ENCODE results near the gene RHBDF2. TPM values are rescaled to one million over a fixed set of nuclear protein-coding genes. Genes with fewer than 3 reads are reported as not detected.

Gene RHBDF2
- total and polyA plus RNA-seq, 8 donors, result 4.6 to 175 (median 21.0) TPM

DNA sequence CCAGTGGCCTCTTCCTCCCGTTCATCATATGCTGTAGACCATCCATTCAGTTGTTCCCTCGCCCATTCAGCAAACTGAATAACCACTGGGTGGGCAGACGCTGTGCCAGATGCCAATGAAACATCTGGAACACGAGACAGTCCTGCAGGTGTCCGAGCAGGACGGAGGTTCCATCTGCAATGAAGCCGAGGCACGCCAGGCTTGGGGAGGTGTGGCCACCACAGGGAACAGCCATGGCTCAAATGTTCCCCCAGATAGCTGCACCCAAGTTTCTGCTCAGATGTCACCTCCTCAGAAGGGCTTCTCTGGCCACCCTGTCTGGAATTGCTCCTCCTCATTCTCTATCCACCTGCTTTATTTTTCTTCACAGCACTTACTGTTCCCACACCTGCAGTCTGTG lies 78.8 kb downstream of the RHBDF2 start:
- Histone ChIP-seq H3K4me1 (peaks cover 2 to 43% (median 29%) of the 10 kb centered on the region in 4 donors), H3K36me3 (peaks cover 0 to 4% (median 0%) of the 10 kb centered on the region in 4 donors), H3K27me3 (no peaks in the 10 kb centered on the region), H3K9me3 (no peaks in the 10 kb centered on the region), H3K27ac (no peak overlapping the region), H3K4me3 (no peak overlapping the region)
- TF ChIP-seq EP300 (IDR thresholded peaks at IDR 0.05), result no peak
- no peak for TF ChIP-seq POLR2A (IDR thresholded peaks at IDR 0.05)
- no peak for TF ChIP-seq POLR2AphosphoS5 (IDR thresholded peaks at IDR 0.05)
- WGBS, 5 donors, result 95 to 99% (median 95%) methylated on average over 8 of the region's 8 CpGs
- no peak for DNase-seq
- intact Hi-C loops (cut with DNase I; ENCODE audit: low total_unique reads), result no loop called here

- Histone ChIP-seq H3K27me3 (no peaks in the 10 kb centered on the region), H3K9me3 (no peaks in the 10 kb centered on the region), H3K4me3 (no peak overlapping the region), H3K36me3 (peaks cover 0 to 4% (median 2%) of the 10 kb centered on the region in 4 donors), H3K27ac (peak overlapping the region in 1 of 5 donors; percentile 22), H3K4me1 (peaks cover 0 to 43% (median 30%) of the 10 kb centered on the region in 4 donors)
- no peak for TF ChIP-seq EP300 (IDR thresholded peaks at IDR 0.05)
- TF ChIP-seq POLR2A (IDR thresholded peaks at IDR 0.05), result no peak
- TF ChIP-seq, protein P1, sequence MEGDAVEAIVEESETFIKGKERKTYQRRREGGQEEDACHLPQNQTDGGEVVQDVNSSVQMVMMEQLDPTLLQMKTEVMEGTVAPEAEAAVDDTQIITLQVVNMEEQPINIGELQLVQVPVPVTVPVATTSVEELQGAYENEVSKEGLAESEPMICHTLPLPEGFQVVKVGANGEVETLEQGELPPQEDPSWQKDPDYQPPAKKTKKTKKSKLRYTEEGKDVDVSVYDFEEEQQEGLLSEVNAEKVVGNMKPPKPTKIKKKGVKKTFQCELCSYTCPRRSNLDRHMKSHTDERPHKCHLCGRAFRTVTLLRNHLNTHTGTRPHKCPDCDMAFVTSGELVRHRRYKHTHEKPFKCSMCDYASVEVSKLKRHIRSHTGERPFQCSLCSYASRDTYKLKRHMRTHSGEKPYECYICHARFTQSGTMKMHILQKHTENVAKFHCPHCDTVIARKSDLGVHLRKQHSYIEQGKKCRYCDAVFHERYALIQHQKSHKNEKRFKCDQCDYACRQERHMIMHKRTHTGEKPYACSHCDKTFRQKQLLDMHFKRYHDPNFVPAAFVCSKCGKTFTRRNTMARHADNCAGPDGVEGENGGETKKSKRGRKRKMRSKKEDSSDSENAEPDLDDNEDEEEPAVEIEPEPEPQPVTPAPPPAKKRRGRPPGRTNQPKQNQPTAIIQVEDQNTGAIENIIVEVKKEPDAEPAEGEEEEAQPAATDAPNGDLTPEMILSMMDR (IDR thresholded peaks at IDR 0.05), result no peak
- no peak for TF ChIP-seq POLR2AphosphoS5 (IDR thresholded peaks at IDR 0.05)
- 58 to 80% (median 70%) methylated on average over 7 of the region's 7 CpGs for WGBS, 5 donors
- intact Hi-C loops (cut with DNase I; ENCODE audit: low total_unique reads), result no loop called here
- peak in 1 of 2 donors; percentile 49 for DNase-seq
Observed at GRCh38 chr17:76421044-76421407, 80.2 kb downstream of the RHBDF2 start.

Other genes starting within 250 kb of the RHBDF2 start
- gene UBALD2, start 236.1 kb downstream of the RHBDF2 start, total RNA-seq, result 10 to 100 TPM in 2 of 5 donors, 1 to 10 TPM in 3; 1.8 to 49.5 (median 9.9) TPM
- gene UBALD2, start 236.1 kb downstream of the RHBDF2 start, polyA plus RNA-seq, result 10 to 100 TPM; 37.2 to 48.4 (median 43.0) TPM
- gene QRICH2, start 193.1 kb downstream of the RHBDF2 start, total RNA-seq, result 10 to 100 TPM in 1 of 5 donors, 1 to 10 TPM in 3, under 1 TPM in 1; 0.72 to 12.5 (median 2.3) TPM
- gene QRICH2, start 193.1 kb downstream of the RHBDF2 start, polyA plus RNA-seq, result 1 to 10 TPM; 3.8 to 5.6 (median 4.0) TPM
- 10 to 100 TPM; 29.1 to 49.0 (median 46.4) TPM for gene PRPSAP1, start 147.5 kb downstream of the RHBDF2 start, total RNA-seq
- 10 to 100 TPM; 25.0 to 43.7 (median 25.3) TPM for gene PRPSAP1, start 147.5 kb downstream of the RHBDF2 start, polyA plus RNA-seq
- 10 to 100 TPM in 1 of 5 donors, 1 to 10 TPM in 2, under 1 TPM in 1, not detected in 1; 0.45 to 13.9 (median 3.4) TPM for gene SPHK1, start 116.8 kb downstream of the RHBDF2 start, total RNA-seq
- gene SPHK1, start 116.8 kb downstream of the RHBDF2 start, polyA plus RNA-seq, result 10 to 100 TPM in 1 of 3 donors, 1 to 10 TPM in 2; 5.8 to 10.6 (median 6.8) TPM
- gene UBE2O, start 48.3 kb downstream of the RHBDF2 start, total RNA-seq, result 10 to 100 TPM in 4 of 5 donors, 1 to 10 TPM in 1; 9.9 to 32.7 (median 17.9) TPM
- gene UBE2O, start 48.3 kb downstream of the RHBDF2 start, polyA plus RNA-seq, result 1 to 10 TPM; 4.6 to 7.2 (median 6.1) TPM
- gene AANAT, start 33.8 kb downstream of the RHBDF2 start, total RNA-seq, result not detected
- under 1 TPM in 1 of 3 donors, not detected in 2; 0.44 TPM for gene AANAT, start 33.8 kb downstream of the RHBDF2 start, polyA plus RNA-seq
- 10 to 100 TPM in 3 of 5 donors, 1 to 10 TPM in 1, not detected in 1; 6.8 to 40.4 (median 28.4) TPM for gene CYGB, start 36.3 kb upstream of the RHBDF2 start, total RNA-seq
- gene CYGB, start 36.3 kb upstream of the RHBDF2 start, polyA plus RNA-seq, result 100 to 1,000 TPM in 1 of 3 donors, 10 to 100 TPM in 1, 1 to 10 TPM in 1; 9.9 to 101 (median 65.1) TPM
- 1 to 10 TPM in 1 of 5 donors, under 1 TPM in 1, not detected in 3; 0.72 to 5.7 TPM for gene PRCD, start 38.6 kb upstream of the RHBDF2 start, total RNA-seq
- gene PRCD, start 38.6 kb upstream of the RHBDF2 start, polyA plus RNA-seq, result 10 to 100 TPM in 1 of 3 donors, 1 to 10 TPM in 2; 3.6 to 12.2 (median 4.2) TPM
- gene ST6GALNAC2, start 84.4 kb upstream of the RHBDF2 start, total RNA-seq, result 10 to 100 TPM in 2 of 5 donors, 1 to 10 TPM in 3; 1.2 to 17.8 (median 3.6) TPM
- gene ST6GALNAC2, start 84.4 kb upstream of the RHBDF2 start, polyA plus RNA-seq, result 10 to 100 TPM in 1 of 3 donors, 1 to 10 TPM in 2; 3.9 to 17.1 (median 5.5) TPM
- 100 to 1,000 TPM in 2 of 5 donors, 10 to 100 TPM in 3; 41.1 to 257 (median 94.2) TPM for gene ST6GALNAC1, start 142.3 kb upstream of the RHBDF2 start, total RNA-seq
- 10 to 100 TPM; 28.0 to 72.8 (median 34.5) TPM for gene ST6GALNAC1, start 142.3 kb upstream of the RHBDF2 start, polyA plus RNA-seq
- 100 to 1,000 TPM in 2 of 5 donors, 10 to 100 TPM in 3; 41.4 to 209 (median 86.9) TPM for gene MXRA7, start 209.5 kb upstream of the RHBDF2 start, total RNA-seq
- 100 to 1,000 TPM in 1 of 3 donors, 10 to 100 TPM in 2; 44.5 to 102 (median 54.5) TPM for gene MXRA7, start 209.5 kb upstream of the RHBDF2 start, polyA plus RNA-seq
- 10 to 100 TPM in 3 of 5 donors, 1 to 10 TPM in 2; 9.3 to 47.3 (median 16.5) TPM for gene JMJD6, start 225.2 kb upstream of the RHBDF2 start, total RNA-seq
- gene JMJD6, start 225.2 kb upstream of the RHBDF2 start, polyA plus RNA-seq, result 10 to 100 TPM; 25.8 to 32.5 (median 28.5) TPM
- gene METTL23, start 225.4 kb upstream of the RHBDF2 start, total RNA-seq, result 10 to 100 TPM in 4 of 5 donors, 1 to 10 TPM in 1; 1.2 to 72.1 (median 15.5) TPM
- gene METTL23, start 225.4 kb upstream of the RHBDF2 start, polyA plus RNA-seq, result 10 to 100 TPM; 35.4 to 42.0 (median 35.6) TPM
- gene SRSF2, start 235.9 kb upstream of the RHBDF2 start, total RNA-seq, result 100 to 1,000 TPM; 166 to 340 (median 280) TPM
- gene SRSF2, start 235.9 kb upstream of the RHBDF2 start, polyA plus RNA-seq, result 100 to 1,000 TPM in 2 of 3 donors, 10 to 100 TPM in 1; 96.4 to 166 (median 106) TPM
- 10 to 100 TPM in 4 of 5 donors, 1 to 10 TPM in 1; 7.0 to 66.1 (median 46.8) TPM for gene MFSD11, start 236.7 kb upstream of the RHBDF2 start, total RNA-seq
- 10 to 100 TPM in 1 of 3 donors, 1 to 10 TPM in 2; 7.2 to 11.2 (median 9.3) TPM for gene MFSD11, start 236.7 kb upstream of the RHBDF2 start, polyA plus RNA-seq

All from stomach (tissue), 9 donors.